NCI-H226 (cell line): ENCODE results near the gene GATA2.
A peak's percentile ranks its signal among the peaks of the same experiment; 100 is the strongest.

Source experiments
- DNase-seq: peaks from one replicate; pipeline ENCODE4 v3.0.0-alpha.2; 2015

GATA2 gene

DNA sequence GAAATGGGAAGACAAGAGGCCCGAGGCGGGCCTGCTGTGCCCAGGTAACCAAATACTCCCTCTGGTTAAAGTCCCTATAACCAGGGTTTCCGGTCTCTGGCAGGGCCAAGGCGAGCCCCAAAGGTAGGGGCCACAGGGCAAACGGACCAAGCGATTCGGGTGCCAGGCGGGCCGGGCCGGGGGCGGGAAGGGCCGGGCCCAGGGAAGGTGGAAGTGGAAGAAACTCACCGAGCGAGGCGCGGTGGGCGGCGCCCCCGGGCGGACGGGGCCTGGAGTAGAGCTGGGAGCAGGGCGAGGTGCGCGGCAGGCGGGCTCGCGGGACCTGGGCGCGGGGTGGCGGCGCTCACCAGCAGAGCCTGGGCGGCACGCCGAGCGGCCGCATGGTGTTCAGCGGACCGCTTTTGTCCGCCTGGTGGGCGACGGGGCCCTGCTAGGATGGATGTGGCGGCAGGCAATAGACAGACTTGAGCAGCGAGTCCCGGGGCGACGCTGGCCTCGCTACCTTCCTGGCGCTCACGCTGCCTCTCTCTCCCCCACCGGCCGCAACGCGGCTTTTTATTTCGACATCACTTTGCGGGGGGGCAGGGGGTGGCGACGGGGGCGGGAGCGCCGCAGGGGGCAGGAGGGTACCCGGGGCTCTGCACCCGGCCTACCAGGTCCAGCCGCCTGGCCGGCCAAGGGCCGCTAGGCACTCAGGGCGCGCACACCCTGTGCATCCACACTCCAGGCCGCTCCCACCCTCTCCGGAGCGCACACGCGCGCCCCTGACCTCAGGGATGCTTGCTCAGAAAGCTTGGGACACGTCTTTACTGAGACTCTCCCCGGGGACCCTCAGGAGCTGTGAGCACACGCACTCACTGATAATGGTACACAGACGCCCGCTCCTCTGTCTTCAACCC is at the start of gene GATA2:
TSS of gene GATA2 (minus strand) at position 531 of the 899 bp plus-strand sequence. CDS start 6,170 bp downstream, outside the sequence.
- no peak for DNase-seq

DNA sequence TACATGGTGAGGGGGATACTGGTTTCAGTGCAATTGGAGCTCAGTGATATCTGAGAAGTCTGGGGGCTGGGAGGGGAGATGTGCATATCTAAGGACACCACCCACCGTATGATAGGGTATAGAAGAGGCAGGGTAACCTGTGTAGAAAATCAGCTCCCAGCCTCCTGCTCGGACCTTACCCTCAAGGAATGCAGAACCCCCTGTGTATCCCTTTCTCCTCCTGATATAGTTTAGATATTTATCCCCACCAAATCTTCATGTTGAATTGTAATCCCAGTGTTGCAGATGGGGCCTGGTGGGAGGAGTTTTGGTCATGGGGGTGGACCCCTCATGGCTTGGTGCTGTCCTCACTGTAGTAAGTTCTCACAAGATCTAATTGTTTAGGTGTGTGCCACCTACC is 48.2 kb upstream of the GATA2 start:
- DNase-seq = no peak

DNA sequence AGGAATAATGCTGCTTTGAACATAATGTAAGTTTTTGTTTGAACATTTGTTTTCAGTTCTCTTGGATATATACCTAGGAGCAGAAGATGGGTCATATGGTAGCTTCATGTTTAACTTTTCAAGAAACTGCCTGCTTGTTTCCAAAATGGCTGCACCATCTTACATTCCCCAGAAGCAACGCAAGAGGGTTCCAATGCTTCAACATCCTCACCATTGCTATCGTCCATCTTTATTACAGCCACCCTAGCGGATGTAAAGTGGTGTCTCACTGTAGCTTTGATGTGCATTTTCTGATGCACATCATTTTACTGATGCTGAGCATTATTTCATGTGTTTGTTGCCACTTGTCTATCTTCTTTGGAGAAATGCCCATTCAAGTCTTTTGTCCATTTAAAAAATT is 46.4 kb upstream of the GATA2 start:
- DNase-seq = no peak

DNA sequence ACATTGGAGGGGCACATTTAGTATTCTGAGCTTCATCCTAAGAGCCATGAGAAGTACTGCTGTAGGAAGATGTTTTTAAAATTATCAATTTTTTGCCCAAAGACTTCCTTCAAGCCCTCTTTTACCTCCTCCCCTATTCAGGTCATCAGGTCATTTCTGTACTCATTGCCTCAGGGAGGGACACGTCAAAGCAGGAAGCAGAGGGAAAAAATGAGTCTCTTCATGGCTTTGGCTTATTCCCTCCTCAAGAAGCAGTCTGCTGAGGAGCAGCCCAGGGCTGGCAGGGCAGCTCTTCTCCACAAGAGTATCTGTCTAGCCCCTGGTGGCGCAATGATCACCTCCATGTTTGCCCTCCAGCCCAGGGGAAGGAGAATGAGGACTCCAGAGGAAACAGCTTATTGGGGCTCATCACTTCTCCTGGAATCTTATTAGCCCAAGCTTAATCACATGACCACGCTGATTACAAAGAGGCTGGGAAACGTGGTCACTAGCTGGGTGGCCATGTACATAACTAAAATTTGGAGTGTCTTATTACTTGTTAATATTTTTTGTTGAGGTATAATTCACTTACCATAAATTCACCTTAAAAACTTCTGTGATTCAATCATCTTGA is 44.2 kb upstream of the GATA2 start:
- DNase-seq = no peak

DNA sequence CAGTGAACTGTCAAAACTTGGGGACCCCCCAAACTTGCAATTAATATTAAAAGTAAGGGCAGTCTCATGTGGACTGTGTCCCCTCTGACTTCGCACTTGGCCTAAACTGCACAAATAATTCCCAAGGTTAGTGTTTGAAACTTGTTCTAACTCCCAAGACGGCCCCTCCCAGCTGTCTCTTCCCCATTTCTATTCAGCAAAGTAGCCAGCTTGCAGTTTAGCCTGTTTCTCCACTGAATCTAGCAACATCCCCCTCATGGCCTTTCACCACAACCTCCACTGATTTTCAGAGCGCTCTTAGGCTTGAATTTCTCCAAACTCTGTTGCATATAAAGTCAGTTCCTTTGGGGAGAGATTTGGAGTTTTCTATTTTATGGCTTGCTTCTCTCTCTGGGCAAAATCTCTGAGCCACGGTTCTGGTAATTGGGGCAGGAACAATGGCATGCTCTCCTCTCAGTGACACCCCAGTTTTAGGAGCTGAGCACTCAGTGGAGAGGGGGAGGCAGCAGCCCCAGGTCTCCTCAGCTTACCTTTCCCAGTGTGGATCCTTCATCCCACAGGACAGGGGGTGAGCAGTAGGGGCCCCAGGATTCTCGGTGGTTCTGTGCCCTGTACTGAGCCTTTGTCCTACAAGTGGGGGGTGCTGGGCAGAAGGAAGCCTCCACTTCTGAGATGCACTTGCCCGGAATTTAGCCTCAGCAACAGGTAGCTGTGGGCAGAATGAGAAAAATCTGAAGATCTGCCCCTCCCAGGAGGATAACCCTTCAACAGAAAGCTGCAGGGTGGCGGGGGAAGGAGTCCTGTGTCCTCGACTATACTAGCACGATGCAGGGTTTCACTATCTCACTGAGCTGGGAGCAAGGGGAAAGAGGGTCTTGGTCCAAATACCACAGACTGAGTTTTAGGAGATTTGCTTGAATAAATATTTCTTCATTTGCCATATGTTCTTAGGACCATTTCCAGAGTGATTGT is 39.3 kb upstream of the GATA2 start:
- no peak for DNase-seq

DNA sequence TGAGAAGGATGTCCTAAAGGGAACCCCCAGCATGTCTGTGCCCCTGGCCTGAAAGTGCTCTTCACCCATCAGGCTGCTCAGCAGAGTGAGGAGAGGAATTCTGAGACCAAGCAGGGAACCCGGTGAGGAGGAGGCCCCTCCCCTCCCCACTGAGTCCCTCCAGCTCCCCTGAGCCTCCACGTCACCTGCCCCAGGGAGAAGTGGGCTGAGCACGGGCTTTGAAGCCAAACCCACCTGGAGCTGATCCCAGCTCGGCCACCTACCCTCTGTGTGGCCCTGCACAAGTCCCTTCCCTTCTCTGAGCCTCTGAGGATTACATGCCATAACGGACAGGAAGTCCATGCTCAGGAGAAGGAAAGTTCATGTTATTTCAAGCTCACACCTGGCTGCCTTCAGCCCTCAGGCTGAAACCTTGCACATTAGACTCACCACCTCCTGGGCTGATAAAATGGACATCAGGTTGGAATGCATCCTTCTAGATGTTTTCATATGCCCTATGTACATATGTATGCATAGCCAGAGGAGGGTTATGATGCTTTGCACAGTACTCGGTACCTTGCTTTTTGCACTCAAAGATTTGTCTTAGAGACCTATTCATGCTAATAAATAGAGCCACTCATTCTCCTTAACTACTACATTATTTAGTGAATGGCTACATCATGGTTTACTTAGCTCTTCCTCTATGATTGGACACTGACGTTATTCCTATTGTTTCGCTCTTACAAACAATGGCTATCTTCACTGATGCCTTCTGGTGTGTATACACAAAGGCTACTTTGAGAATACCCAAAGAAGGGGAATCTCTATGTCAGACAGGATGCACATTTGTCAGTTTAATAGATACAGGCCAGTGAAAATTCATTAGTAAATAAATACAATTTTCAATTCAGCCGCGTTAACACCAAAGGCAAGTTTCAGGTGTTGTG is 31.6 kb upstream of the GATA2 start:
- DNase-seq = no peak

DNA sequence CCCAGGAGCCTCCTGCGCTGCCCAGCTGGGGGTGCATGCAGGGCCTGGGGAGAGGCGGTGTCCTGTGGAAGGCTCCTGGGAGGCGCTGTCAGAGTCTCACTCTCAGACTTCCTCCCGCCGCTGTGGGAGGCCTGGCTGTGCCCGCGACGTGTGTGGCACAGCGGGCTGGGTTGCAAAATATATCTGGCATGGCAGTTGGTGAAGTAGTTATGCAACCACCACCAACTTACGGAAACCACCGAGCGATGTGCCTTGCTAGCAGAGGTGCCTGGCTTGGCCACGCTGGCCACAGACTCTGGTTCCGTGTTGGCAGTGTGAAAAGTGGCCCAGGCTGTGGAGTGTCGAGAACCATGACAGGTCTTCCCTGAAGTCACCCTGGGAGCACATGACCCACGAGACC is 30.6 kb upstream of the GATA2 start:
- DNase-seq = no peak

DNA sequence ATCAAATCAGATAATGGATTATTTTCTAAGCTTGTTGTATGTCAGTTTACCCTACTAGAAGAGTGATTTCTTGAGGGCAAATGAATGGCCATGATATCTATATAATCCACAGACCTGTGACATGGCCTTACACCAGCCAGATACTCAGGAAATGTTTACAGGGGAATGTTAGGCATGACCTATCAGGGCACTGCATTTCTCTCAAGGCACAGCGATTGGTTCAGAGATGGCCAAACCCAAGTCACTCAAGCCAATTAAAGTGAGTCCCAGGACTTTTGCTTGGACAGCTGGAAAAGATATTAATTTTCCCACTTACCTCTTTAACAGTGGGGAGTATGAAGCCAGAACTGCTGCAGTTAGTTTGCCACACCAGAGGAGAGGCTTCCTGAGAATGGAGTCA is 28.7 kb upstream of the GATA2 start:
- no peak for DNase-seq

DNA sequence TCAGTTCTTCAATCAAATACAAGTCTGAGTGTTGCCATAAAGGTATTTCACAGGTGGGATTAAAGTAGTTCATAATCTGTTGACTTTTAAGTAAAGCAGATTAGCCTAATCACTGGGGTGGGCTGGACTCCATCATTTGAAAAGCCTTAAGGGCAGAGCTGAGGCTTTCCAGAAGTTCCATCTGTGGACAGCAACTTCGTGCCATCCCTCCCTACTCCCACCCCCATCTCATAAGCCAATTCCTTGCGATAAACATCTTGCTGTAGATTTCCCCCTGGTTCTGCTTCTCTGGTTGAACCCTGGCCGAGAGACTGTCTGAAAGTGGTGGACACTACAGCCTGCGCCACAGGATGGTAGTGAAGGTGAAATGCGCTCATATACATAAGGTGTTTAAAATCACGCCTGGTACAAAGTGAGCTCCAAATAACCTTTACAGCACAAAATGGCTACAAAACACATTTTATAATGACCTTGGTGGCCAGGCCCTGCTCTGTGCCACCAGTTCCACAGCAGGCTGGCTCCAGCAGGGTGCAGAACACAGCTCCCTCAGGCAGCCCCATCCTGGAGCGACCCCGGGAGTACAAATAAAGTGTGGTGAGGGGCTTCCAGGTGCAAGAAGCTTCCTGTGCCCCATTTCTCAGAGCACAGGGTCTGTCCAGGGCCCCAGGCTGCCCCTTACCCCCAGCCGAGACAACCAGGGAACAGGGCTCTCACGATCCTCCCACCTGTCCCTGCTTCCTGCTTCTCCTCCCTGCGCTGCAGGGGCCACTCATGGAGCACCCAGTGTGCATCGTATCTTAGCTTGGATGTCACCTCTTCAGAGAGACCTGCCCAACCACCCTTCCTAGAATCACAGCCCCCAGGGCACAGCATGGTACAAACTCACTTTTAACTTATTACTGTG is 25.8 kb upstream of the GATA2 start:
- no peak for DNase-seq

DNA sequence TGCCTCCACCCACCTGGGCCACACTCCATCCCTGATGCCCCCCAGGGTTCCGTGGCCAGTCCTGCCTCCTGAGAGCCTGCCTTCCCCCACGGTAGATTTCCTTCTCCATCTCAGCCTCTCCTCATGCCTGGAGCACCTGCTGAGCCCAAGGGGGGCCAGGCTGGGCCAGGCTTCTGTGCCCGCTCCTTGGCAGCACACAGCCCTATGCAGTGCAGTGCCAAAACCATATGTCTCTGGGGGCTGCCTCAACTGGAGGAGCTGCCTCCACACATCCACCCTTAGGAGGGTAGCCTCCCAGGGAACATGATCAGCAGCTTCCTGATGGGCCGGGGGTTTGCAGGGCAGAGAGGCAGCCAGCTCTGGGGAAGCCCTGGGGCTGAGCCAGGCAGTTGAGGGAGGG is 24.6 kb upstream of the GATA2 start:
- no peak for DNase-seq

DNA sequence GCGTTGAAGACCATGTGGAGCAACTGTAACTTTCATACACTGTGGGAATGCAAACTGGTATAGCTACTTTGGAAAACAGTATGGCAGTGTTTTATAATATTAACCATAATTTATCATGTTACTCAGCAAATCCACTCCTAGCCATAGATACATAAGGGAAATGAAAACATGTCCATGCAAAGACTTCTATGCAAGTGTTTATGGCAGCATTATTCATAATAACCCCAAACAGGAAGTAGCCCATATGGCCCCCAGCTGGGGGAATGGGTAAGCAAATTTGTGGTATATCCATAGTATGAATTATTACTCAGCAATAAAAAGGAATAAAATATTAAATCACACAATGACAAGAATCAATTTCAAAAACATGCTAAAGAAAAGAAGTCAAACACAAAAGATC is 23.0 kb upstream of the GATA2 start:
- no peak for DNase-seq

DNA sequence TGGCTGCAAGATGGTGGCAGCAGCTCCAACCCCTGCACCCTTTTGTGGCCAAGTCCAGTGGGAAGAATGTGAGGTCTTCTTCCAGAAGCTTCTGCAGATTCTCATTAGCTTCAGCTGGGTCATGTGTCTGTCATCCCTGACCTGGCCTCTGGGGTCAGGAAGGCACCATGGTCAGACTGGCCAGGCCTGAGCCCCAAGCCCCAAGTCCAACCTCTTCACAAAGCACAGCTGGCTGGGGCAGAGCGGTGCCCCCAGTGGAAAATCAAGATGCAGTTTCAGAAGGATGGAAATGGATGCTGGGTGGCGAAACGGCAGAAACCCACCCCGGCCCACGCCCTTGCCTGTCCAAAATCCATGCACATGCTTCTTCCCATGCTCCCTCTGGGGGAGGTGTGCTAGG is 15.9 kb upstream of the GATA2 start:
- DNase-seq = no peak

DNA sequence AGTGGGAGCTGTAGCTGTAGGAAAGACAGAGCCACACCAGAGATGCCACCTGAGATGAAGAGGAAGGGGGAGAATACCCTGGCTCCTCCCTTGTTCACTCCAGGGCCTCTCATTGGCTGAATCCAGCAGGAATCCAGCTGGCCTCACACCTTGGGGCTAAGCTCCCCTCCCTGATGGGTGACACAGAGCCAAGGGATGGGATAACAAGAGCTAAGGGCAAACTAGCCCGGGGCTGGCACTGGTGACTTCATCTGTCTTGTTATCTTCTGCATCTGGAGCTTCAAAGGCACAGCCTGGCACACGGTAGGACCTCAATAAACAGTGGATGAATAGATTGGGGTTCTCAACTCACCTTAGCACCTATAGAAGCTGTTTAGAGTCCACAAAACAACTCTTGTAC is 13.8 kb upstream of the GATA2 start:
- DNase-seq = no peak

DNA sequence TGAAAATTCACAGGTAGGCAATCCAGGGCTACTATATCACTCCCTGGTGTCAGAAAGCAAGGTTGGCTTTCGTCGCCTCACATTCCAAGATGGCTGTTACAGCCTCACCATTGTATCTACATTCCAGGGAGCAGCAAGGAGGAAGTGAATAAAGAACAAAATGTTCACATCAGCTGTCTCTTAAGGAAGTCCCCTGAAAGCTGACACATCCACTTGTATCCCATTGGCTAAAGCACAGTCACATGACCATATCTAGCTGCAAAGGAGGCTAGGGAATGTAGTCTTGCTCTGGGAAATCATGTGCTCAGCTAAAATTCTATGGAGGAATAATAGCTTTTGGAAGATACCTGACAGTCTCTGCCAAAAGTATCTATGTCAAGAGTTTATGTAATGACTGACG is 12.8 kb upstream of the GATA2 start:
- peak; percentile 12 for DNase-seq

DNA sequence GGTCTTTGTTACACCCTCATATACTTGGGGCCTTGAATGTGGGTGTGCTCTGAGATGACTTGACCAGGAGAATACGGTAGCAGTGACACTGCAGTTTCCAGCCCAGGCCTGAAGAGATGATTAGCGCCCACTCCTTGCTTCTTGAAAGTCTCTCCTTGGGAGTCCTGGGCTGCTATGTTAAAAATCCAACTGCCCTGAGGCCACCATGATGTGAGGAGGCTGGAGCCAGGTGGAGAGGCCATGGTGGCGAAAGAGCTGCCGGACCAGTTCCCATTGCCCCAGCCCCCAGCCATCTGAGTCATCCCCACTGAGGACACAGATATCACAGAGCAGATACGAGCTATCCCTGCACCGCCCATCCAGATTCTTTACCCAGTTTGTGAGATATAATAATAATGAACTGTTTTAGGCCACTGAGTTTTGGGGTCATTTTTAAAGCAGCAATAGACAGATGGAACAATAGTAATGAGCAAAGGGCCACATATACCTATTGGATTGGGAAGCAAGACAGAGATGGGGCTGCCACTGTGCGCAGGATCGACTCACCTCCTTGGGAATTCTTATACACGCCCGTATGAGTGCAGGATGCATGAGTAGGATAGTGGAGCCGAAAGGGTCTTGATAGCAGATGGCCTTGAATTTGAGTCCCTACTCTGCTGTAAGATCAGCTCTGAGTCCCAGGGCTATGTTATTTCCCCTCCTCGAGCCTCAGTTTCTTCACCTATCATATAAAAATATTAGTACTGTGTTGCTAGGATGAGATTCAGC is 12.1 kb upstream of the GATA2 start:
- DNase-seq = peak; percentile 41

DNA sequence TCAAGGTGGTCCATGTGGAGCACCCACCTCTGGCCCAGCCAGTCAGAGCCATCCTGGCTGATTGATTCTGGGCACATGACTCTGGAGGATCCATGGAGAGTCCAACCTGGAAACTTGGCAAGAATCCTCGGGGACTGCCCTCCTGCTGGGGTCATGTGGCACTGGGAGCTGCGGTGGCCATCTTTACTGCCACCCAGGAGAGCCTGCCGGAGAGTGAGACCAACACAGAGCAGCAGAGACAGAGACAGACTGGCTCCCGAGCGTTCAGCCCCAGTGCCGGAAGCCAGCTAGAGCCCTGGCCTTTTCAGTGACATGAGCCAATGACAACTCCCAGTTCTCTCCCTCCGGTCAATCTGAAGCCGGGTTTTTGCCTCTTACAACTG is 11.5 kb upstream of the GATA2 start:
- no peak for DNase-seq

DNA sequence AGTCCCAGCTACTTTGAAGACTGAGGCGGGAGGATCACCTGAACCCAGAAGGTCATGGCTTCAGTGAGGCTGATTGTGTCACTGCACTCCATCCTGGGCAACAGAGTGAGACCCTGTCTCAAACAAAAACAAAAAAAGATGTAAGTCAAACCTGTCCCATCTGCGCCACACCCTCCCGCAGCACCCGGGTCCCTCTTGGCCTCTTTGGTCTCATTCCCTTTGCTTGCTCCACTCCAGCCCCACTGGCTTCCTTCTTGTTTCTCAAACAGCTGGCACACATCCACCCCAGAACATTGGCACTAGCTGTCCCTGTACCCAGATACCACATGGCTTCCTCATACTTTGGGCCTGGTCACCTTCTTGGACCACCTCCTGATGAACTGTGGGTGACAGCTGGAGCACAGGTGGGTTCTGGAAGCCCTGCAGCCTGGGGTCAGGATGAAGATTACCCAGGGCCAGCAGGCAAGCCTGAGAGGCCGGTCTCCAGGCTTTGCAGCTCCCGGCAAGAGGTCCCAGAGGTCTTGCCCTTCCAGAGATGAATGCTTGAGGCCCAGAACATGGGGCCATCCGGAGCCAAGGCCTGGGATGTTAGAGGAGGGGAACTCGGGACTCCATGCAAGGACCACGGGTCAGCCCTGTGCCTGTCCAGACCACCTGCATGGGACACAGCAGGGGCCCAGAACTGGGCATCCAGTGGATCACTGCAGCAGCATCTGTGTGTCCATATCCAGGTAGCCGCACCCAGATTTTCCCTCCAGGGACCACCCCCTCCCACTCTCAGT is 10.9 kb upstream of the GATA2 start:
- no peak for DNase-seq

DNA sequence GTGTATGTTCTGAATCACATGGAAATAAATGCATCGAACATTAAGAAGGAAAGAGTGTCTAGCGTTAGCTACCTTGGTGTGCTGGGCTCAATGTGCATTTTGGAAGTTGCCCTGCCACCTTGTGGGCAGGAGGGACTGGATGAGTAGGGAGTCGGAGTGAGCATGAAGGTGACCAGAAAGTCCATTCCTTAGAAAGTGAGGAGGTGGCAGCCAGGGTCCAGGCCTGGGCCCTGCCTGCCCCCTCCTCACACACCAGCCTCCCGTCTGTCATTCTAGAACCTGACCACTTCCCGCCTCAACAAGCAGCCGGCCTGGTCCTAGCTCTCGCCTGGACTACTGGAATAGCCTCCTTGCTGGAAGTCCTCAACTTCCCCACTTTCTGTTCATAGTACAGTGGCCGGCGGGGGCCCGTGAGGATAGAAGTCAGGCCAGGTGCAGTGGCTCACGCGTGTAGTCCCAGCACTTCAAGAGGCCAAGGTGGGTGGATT is 10.2 kb upstream of the GATA2 start:
- DNase-seq = no peak

DNA sequence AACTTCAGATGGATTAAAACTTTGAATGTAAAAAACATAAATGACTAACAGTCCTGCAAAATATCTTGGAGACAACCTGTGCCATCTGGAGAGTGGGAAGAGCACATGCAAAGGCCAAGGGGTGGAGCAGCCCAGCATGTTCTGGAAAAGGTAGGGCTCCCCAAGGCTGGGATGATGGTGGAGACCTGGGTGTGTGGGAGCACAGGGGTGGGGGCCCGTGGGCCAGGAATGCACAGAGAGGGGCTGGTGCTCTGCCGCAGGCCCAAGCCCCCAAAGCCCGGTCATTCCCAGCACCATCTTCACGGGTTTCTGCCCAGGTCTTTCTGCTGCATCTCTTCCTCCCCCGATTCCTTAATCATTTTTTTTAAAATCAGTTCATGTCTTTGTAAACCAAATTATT is 9.7 kb upstream of the GATA2 start:
- no peak for DNase-seq
